ENCODE data around the gene TEX52. TPM values are rescaled to one million over a fixed set of nuclear protein-coding genes. Genes with fewer than 3 reads are reported as not detected.

The TEX52 gene
- total RNA-seq, 1 experiment from 2014 or later = not detected

DNA sequence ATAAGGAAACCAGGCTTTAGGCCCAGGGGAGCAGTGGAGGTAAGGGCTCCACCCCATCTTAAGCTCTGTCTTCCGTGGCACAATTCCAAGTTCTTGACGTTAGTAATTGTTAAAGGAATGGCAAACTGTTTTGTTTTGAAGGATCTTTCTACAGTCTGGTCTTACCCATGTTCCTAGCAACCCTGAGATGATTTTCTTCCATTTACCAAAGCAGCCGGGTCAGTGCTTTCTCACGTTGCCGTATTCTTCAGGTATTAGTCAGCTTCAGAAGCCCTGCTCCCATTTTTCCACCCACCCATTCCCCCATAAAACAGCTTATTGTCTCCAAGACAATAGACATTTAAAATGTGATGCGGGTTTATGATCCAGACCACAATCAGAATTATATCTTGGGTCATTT lies 32.3 kb downstream of the TEX52 start:
- BruUV-seq (replicated peaks) = no TSS peak
- no peak for DNase-seq
- no peak overlapping the region for H3K27ac ChIP-seq
- no peak overlapping the region for H3K4me2 ChIP-seq
- no peaks in the 10 kb centered on the region for H3K27me3 ChIP-seq (ENCODE audit: insufficient read depth, low read depth)
- ChIA-PET CTCF (no interaction called here), POLR2A (ENCODE audit: unreplicated experiment) (no interaction called here)
- no peak overlapping the region for H3K4me3 ChIP-seq
- H3K9me2 ChIP-seq (ENCODE audit: insufficient read depth) = no peaks in the 10 kb centered on the region
- no peaks in the 10 kb centered on the region for H3K9me3 ChIP-seq (ENCODE audit: insufficient read depth, low read depth)
- H4K20me1 ChIP-seq (ENCODE audit: insufficient read depth) = no peaks in the 10 kb centered on the region; the same call in 1 of the 2 replicates
- no peak overlapping the region for H2AFZ ChIP-seq
- intact Hi-C loops (cut with micrococcal nuclease; ENCODE audit: unreplicated experiment) = no loop called here
- H3K4me1 ChIP-seq (replicated peaks; ENCODE audit: insufficient read depth) = no peaks in the 10 kb centered on the region
- H3K79me2 ChIP-seq (ENCODE audit: low read depth) = no peaks in the 10 kb centered on the region
- H3F3A ChIP-seq (ENCODE audit: insufficient read depth, low read depth) = no peaks in the 10 kb centered on the region
- no peak for TF ChIP-seq EZH2 (IDR thresholded peaks at IDR 0.05; ENCODE audit: low read depth)
- TF ChIP-seq, protein P1, sequence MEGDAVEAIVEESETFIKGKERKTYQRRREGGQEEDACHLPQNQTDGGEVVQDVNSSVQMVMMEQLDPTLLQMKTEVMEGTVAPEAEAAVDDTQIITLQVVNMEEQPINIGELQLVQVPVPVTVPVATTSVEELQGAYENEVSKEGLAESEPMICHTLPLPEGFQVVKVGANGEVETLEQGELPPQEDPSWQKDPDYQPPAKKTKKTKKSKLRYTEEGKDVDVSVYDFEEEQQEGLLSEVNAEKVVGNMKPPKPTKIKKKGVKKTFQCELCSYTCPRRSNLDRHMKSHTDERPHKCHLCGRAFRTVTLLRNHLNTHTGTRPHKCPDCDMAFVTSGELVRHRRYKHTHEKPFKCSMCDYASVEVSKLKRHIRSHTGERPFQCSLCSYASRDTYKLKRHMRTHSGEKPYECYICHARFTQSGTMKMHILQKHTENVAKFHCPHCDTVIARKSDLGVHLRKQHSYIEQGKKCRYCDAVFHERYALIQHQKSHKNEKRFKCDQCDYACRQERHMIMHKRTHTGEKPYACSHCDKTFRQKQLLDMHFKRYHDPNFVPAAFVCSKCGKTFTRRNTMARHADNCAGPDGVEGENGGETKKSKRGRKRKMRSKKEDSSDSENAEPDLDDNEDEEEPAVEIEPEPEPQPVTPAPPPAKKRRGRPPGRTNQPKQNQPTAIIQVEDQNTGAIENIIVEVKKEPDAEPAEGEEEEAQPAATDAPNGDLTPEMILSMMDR (conservative IDR thresholded peaks at IDR 0.05) = no peak
- no peaks in the 10 kb centered on the region for H3K36me3 ChIP-seq (ENCODE audit: low read depth)

DNA sequence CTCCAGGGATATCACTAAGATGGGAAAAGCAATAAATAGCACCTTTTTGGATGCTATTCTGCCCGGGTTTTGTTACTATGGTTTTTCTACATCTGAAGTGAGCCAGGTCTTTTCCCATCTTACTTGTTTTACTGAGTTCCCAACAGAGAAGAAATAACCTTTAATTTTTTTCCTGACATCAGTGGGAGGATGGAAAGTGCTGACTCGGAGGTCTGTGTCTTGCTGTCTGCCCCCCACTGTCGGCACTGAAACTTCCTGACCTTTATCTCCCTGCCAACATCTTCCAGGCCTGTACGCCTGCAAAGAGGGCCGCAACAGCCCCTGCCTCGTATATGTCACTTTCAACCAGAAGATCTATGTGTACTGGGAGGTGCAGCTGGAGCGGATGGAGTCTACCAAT lies 33.4 kb downstream of the TEX52 start:
- no peaks in the 10 kb centered on the region for H3K9me3 ChIP-seq (ENCODE audit: insufficient read depth, low read depth)
- no peak overlapping the region for H3K27ac ChIP-seq
- no peaks in the 10 kb centered on the region; the same call in 1 of the 2 replicates for H4K20me1 ChIP-seq (ENCODE audit: insufficient read depth)
- H2AFZ ChIP-seq = no peak overlapping the region
- BruUV-seq (replicated peaks) = no TSS peak
- H3F3A ChIP-seq (ENCODE audit: insufficient read depth, low read depth) = no peaks in the 10 kb centered on the region
- no peaks in the 10 kb centered on the region for H3K79me2 ChIP-seq (ENCODE audit: low read depth)
- H3K36me3 ChIP-seq (ENCODE audit: low read depth) = no peaks in the 10 kb centered on the region
- intact Hi-C loops (cut with micrococcal nuclease; ENCODE audit: unreplicated experiment) = no loop called here
- POLR2A ChIA-PET (ENCODE audit: unreplicated experiment) = no interaction called here
- no peaks in the 10 kb centered on the region for H3K4me1 ChIP-seq (replicated peaks; ENCODE audit: insufficient read depth)
- DNase-seq = no peak
- no peak overlapping the region for H3K4me2 ChIP-seq
- no peak overlapping the region for H3K4me3 ChIP-seq
- CTCF ChIA-PET = interaction anchor here (0.5 kb wide), 1 partner anchor 249 kb away, joined by 4 read pairs; no protein-coding TSS in a partner anchor
- no peak for TF ChIP-seq EZH2 (IDR thresholded peaks at IDR 0.05; ENCODE audit: low read depth)
- no peaks in the 10 kb centered on the region for H3K27me3 ChIP-seq (ENCODE audit: insufficient read depth, low read depth)
- H3K9me2 ChIP-seq (ENCODE audit: insufficient read depth) = no peaks in the 10 kb centered on the region

DNA sequence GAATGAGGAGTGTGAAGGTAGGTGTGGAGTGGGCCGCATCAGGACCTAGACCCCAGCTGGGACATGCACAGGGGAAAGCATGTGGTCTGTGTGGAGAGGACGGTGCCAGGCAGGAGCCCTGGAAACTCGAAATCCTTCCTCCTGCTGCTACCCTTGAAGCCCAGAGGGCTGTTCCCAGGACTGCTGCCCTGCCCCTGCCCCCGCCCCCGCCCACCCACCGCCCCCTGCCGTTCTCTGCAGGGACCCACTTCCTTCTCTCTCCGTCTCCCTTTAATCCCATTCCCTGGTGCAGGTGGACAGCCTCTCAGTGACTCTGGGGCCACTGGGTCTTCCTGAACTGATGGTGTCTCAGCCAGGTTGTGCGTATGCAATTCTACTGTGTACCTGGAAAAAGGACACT lies 36.4 kb downstream of the TEX52 start:
- POLR2A ChIA-PET (ENCODE audit: unreplicated experiment) = no interaction called here
- BruUV-seq (replicated peaks) = no TSS peak

More for the DNA sequence above, 36.4 kb downstream of the TEX52 start:
- H3K27ac ChIP-seq = no peak overlapping the region
- CTCF ChIA-PET = interaction anchor here (0.6 kb wide), 1 partner anchor 122 kb away, joined by 9 read pairs; no protein-coding TSS in a partner anchor
- H3K27me3 ChIP-seq (ENCODE audit: insufficient read depth, low read depth) = no peaks in the 10 kb centered on the region
- H3K4me3 ChIP-seq = no peak overlapping the region
- DNase-seq = no peak
- intact Hi-C loops (cut with micrococcal nuclease; ENCODE audit: unreplicated experiment) = no loop called here
- no peaks in the 10 kb centered on the region for H3K36me3 ChIP-seq (ENCODE audit: low read depth)
- H2AFZ ChIP-seq = no peak overlapping the region
- no peaks in the 10 kb centered on the region for H3K9me3 ChIP-seq (ENCODE audit: insufficient read depth, low read depth)
- no peaks in the 10 kb centered on the region for H3F3A ChIP-seq (ENCODE audit: insufficient read depth, low read depth)
- H3K79me2 ChIP-seq (ENCODE audit: low read depth) = peaks cover 3% of the 10 kb centered on the region
- TF ChIP-seq EZH2 (IDR thresholded peaks at IDR 0.05; ENCODE audit: low read depth) = no peak
- TF ChIP-seq, protein P1 (conservative IDR thresholded peaks at IDR 0.05) = no peak
- H3K4me1 ChIP-seq (replicated peaks; ENCODE audit: insufficient read depth) = no peaks in the 10 kb centered on the region
- peaks cover 2% of the 10 kb centered on the region; the same call in 1 of the 2 replicates for H4K20me1 ChIP-seq (ENCODE audit: insufficient read depth)
- H3K9me2 ChIP-seq (ENCODE audit: insufficient read depth) = no peaks in the 10 kb centered on the region
- no peak overlapping the region for H3K4me2 ChIP-seq
